GM19238 (cell line): ENCODE data around the gene NOC3L.

Experiments used
- DNase-seq: peaks from one replicate; pipeline ENCODE4 v3.0.0; 2011; ENCODE audit warnings: low spot score; ENCODE audit not compliant: insufficient read length

The NOC3L gene

GRCh38 chr10:94303929-94304328 is 58.8 kb downstream of the NOC3L start:
- DNase-seq = no peak

- no peak for DNase-seq
Observed at GRCh38 chr10:94300042-94300441, 62.7 kb downstream of the NOC3L start.

- no peak for DNase-seq
Observed at GRCh38 chr10:94299417-94299816, 63.3 kb downstream of the NOC3L start.

GRCh38 chr10:94294168-94294567 is 68.6 kb downstream of the NOC3L start:
- no peak for DNase-seq

GRCh38 chr10:94293354-94293753 is 69.4 kb downstream of the NOC3L start:
- no peak for DNase-seq

DNA sequence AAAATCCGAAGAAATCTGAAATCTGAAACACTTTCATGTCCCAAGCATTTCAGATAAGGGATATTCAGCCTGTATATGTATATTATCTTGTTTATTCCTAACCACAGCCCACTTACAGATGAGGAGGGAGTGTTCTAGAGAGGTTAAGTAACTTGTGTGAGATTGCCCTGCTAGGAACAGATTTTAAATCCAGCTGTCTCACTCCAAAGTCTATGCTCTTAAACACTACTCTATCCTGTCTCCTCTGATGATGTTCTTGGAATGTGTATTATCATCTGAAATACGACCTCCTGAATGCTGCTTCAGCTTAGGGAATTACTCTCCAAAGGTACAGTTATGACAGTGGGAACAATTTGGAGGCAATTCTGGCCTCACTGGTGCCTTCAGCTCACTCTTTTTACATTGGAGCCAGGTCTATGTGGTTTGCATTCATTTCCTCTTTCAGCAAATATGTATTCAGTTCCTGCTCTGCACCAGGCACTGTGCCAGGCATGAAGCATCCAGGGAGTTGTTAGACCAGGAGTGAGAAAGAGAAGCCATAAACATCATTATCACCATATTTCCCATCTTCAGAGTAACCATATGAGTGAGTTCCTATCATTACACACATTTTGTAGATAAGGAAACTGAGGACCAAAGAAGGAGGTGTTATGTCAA is 70.2 kb downstream of the NOC3L start:
- DNase-seq = no peak

DNA sequence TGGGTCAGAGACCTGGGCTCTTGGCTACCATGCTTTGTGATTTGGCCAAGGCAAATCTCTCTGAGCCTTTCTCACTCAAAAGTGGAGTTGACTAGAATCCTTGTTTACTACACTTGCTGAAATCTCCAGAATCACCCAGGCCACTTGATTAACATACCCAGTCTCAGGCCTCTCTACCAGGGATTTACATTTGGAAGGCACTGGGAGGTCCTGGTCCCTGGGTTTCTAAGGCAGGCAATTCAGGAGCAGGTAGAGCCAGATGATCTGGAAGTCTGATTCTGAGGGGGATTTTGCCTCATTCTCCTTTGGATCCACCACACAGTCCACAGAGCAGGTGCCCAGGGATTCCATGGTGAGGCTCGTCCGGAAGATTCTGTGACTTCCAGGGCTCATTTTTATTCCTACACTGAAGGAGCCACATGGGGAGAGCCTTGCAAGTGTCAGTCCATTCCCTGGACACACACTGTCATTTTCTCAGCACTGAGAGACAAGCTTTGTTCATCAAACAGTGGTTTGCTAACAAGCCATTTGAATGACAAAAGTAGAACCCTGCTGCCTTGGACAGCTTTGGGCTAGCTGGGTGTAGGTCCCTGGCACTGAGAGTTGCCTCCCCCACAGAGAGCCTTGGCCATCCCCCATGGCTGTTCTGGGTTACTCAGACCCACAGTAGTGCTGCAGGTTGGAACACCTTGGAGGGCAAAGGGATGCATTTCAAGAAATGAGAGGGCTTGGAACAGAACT is 74.2 kb downstream of the NOC3L start:
- no peak for DNase-seq

- no peak for DNase-seq
Observed at GRCh38 chr10:94287336-94287735, 75.4 kb downstream of the NOC3L start.

DNA sequence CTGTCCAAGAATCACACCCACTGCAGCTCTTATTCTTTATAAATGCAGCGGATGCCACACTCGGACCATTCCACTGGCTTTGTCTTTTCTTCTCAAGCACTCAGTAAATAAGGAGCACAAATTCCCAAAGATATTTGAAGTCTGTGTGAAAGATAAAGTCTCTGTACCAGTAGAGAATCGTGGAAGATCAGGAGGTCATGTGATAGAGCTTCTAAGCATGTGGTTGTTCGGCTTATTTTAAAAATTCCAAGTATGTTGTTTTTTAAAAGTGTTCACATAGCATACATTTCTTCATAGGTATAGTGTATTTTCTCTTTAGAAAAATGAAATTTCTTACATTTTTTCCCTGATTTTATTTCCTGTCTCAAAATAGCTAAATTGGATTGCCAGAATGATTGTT is 75.8 kb downstream of the NOC3L start:
- no peak for DNase-seq

GRCh38 chr10:94285271-94285670 is 77.5 kb downstream of the NOC3L start:
- DNase-seq = no peak
